ENCODE data around the gene DGCR2. TPM values are rescaled to one million over a fixed set of nuclear protein-coding genes. Genes with fewer than 3 reads are reported as not detected.

Gene DGCR2
- polyA plus RNA-seq, 1 donor from 2014 or later = 67.1 TPM

GRCh38 chr22:19040391-19040861 is 81.8 kb downstream of the DGCR2 start:
- no peaks in the 10 kb centered on the region for H3K27me3 ChIP-seq (ENCODE audit: insufficient read depth, low read depth, low read length)
- no peaks in the 10 kb centered on the region for H3K36me3 ChIP-seq (ENCODE audit: insufficient read depth, low read length)

DNA sequence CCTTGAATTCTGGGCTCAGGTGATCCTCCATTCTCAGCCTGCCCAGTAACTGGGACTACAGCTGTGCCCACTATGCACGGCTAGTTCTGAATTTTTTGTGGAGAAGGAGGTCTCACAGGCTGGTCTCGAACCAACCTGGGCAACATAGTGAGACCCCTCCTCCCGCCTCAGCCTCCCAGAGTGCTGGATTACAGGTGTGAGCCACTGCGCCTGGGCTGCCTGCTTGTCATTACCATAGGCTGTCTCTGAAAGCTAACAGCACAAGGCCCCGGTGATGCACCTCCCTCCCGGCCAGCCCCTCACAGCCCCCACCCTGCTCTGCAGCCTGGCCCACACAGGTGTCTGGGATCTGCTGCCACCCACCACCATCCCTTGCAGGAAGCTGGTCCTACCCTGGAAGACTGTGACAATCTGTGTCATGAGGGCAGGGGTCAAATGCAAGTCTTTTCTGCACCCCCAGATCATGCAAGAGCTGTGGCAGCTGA is 82.4 kb downstream of the DGCR2 start:
- no peaks in the 10 kb centered on the region for H3K27me3 ChIP-seq (ENCODE audit: insufficient read depth, low read depth, low read length)
- H3K4me2 ChIP-seq (ENCODE audit: low read length) = no peak overlapping the region
- H3K4me3 ChIP-seq (ENCODE audit: low read length) = no peak overlapping the region
- no peaks in the 10 kb centered on the region for H3K9me2 ChIP-seq (ENCODE audit: insufficient read depth, low read length)
- H3K36me3 ChIP-seq (ENCODE audit: insufficient read depth, low read length) = no peaks in the 10 kb centered on the region
- H3K9ac ChIP-seq (ENCODE audit: low read length) = no peak overlapping the region
- H3K9me3 ChIP-seq (ENCODE audit: low read length) = no peaks in the 10 kb centered on the region
- TF ChIP-seq EZH2 (IDR thresholded peaks at IDR 0.05; ENCODE audit: borderline replicate concordance, insufficient read depth, low read length, poor library complexity, severe bottlenecking) (no peak), SMC3 (conservative IDR thresholded peaks at IDR 0.05; ENCODE audit: poor library complexity) (no peak), EP300 (conservative IDR thresholded peaks at IDR 0.05; ENCODE audit: poor library complexity, severe bottlenecking) (no peak), POLR2AphosphoS5 (IDR thresholded peaks at IDR 0.05) (no peak), MXI1 (conservative IDR thresholded peaks at IDR 0.05; ENCODE audit: poor library complexity, severe bottlenecking) (no peak), CTCF (IDR thresholded peaks at IDR 0.05; ENCODE audit: poor library complexity, severe bottlenecking) (no peak), REST (IDR thresholded peaks at IDR 0.05; ENCODE audit: borderline replicate concordance) (no peak), RAD21 (conservative IDR thresholded peaks at IDR 0.05) (no peak), TAF1 (IDR thresholded peaks at IDR 0.05; ENCODE audit: low read depth) (no peak)
- no peak overlapping the region for H2AFZ ChIP-seq (ENCODE audit: low read depth, low read length)
- H3F3A ChIP-seq (ENCODE audit: insufficient read depth, low read length, poor library complexity, severe bottlenecking) = no peaks in the 10 kb centered on the region
- no peaks in the 10 kb centered on the region for H3K79me2 ChIP-seq (replicated peaks; ENCODE audit: insufficient read depth, low read length)
- no peaks in the 10 kb centered on the region for H4K20me1 ChIP-seq (ENCODE audit: insufficient read depth)
- H3K27ac ChIP-seq (ENCODE audit: low read length) = no peak overlapping the region

More at GRCh38 chr22:19040391-19040861, 81.8 kb downstream of the DGCR2 start:
- Histone ChIP-seq H3K9me2 (ENCODE audit: insufficient read depth, low read length) (no peaks in the 10 kb centered on the region), H2AFZ (ENCODE audit: low read depth, low read length) (no peak overlapping the region), H3K79me2 (replicated peaks; ENCODE audit: insufficient read depth, low read length) (no peaks in the 10 kb centered on the region), H3K4me2 (ENCODE audit: low read length) (no peak overlapping the region), H4K20me1 (ENCODE audit: insufficient read depth) (no peaks in the 10 kb centered on the region), H3K9ac (ENCODE audit: low read length) (no peak overlapping the region), H3K27ac (ENCODE audit: low read length) (no peak overlapping the region), H3K4me3 (ENCODE audit: low read length) (no peak overlapping the region), H3K9me3 (ENCODE audit: low read length) (no peaks in the 10 kb centered on the region), H3F3A (ENCODE audit: insufficient read depth, low read length, poor library complexity, severe bottlenecking) (no peaks in the 10 kb centered on the region)
- TF ChIP-seq SMC3 (conservative IDR thresholded peaks at IDR 0.05; ENCODE audit: poor library complexity) = no peak
- no peak for TF ChIP-seq POLR2AphosphoS5 (IDR thresholded peaks at IDR 0.05)
- no peak for TF ChIP-seq EP300 (conservative IDR thresholded peaks at IDR 0.05; ENCODE audit: poor library complexity, severe bottlenecking)
- no peak for TF ChIP-seq MXI1 (conservative IDR thresholded peaks at IDR 0.05; ENCODE audit: poor library complexity, severe bottlenecking)
- no peak for TF ChIP-seq TAF1 (IDR thresholded peaks at IDR 0.05; ENCODE audit: low read depth)
- TF ChIP-seq RAD21 (conservative IDR thresholded peaks at IDR 0.05) = no peak
- TF ChIP-seq REST (IDR thresholded peaks at IDR 0.05; ENCODE audit: borderline replicate concordance) = no peak
